Parathyroid adenoma (tissue), 2 donors: ENCODE measurements around the gene MOGAT1.

ENCODE experiments used
- H2AFZ ChIP-seq: fragments of 300-600 bp; sonication (generic); one replicate; pipeline ENCODE4 v1.7.0; 2017; ENCODE audit warnings: antibody characterized with exemption, mild to moderate bottlenecking
- H3K27ac ChIP-seq: fragments of 300-600 bp; sonication (generic); one replicate; pipeline ENCODE4 v1.7.0; 2017
- H3K27me3 ChIP-seq: fragments of 300-600 bp; sonication (generic); one replicate; pipeline ENCODE4 v1.7.0; 2017; ENCODE audit warnings: low read length; ENCODE audit not compliant: control insufficient read depth, insufficient read depth
- H3K36me3 ChIP-seq: fragments of 300-600 bp; sonication (generic); one replicate; pipeline ENCODE4 v1.7.0; 2017; ENCODE audit warnings: low read length; ENCODE audit not compliant: control insufficient read depth, insufficient read depth
- H3K4me1 ChIP-seq: fragments of 300-600 bp; sonication (generic); one replicate; pipeline ENCODE4 v1.7.0; 2017; ENCODE audit warnings: control low read depth
- H3K4me2 ChIP-seq: fragments of 300-600 bp; sonication (generic); one replicate; pipeline ENCODE4 v1.7.0; 2017; ENCODE audit warnings: low read length
- H3K4me3 ChIP-seq: fragments of 300-600 bp; sonication (generic); one replicate; pipeline ENCODE4 v1.7.0; 2017; ENCODE audit warnings: low read depth, low read length
- H3K79me2 ChIP-seq: fragments of 300-600 bp; sonication (generic); one replicate; pipeline ENCODE4 v1.7.0; 2017; ENCODE audit warnings: control low read depth
- H3K9ac ChIP-seq: fragments of 300-600 bp; sonication (generic); one replicate; pipeline ENCODE4 v1.7.0; 2017; ENCODE audit warnings: mild to moderate bottlenecking
- H3K9me3 ChIP-seq: fragments of 300-600 bp; sonication (generic); one replicate; pipeline ENCODE4 v1.7.0; 2017; ENCODE audit warnings: low read length; ENCODE audit not compliant: control insufficient read depth
- TF ChIP-seq, protein P1 (sequence below): fragments of 300-600 bp; sonication (generic); IDR thresholded peaks from one replicate; pipeline ENCODE4 v1.7.0; 2017; ENCODE audit warnings: antibody characterized with exemption, mild to moderate bottlenecking
- donor health status: primary hyperparathyroidism.

Gene MOGAT1

DNA sequence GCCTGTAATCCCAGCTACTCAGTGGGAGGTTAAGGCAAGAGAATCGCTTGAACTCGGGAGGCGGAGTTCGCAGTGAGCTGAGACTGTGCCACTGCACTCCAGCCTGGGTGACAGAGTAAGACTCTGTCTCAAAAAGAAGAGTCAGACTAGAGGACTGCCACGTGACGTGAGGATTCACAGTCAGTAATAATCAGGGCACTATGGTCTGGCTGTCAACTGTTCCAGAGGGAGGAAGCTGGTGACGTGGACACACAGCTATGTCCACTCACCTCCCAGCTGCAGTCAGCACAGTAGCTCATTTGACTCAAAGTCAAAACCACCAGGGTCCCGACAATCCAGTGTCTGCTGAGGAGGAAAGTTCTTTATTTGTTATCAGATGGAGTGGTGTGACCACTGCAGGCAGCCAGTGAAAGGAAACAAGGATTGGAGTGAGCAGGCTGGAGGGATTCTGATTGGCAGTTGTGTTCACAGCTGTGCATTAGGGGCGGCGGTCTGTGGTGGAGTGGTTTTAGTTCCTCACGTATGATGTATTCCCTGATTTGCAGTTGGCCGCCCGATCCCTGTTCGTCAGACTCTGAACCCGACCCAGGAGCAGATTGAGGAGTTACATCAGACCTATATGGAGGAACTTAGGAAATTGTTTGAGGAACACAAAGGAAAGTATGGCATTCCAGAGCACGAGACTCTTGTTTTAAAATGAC lies 37.9 kb downstream of the MOGAT1 start:
- no peaks in the 10 kb centered on the region for H3K27me3 ChIP-seq
- peaks cover 14% of the 10 kb centered on the region for H3K4me1 ChIP-seq
- H3K9ac ChIP-seq = no peak overlapping the region
- H3K4me2 ChIP-seq = no peak overlapping the region
- H3K27ac ChIP-seq = peak overlapping the region; percentile 40
- TF ChIP-seq, protein P1, sequence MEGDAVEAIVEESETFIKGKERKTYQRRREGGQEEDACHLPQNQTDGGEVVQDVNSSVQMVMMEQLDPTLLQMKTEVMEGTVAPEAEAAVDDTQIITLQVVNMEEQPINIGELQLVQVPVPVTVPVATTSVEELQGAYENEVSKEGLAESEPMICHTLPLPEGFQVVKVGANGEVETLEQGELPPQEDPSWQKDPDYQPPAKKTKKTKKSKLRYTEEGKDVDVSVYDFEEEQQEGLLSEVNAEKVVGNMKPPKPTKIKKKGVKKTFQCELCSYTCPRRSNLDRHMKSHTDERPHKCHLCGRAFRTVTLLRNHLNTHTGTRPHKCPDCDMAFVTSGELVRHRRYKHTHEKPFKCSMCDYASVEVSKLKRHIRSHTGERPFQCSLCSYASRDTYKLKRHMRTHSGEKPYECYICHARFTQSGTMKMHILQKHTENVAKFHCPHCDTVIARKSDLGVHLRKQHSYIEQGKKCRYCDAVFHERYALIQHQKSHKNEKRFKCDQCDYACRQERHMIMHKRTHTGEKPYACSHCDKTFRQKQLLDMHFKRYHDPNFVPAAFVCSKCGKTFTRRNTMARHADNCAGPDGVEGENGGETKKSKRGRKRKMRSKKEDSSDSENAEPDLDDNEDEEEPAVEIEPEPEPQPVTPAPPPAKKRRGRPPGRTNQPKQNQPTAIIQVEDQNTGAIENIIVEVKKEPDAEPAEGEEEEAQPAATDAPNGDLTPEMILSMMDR = no peak
- H3K9me3 ChIP-seq = no peaks in the 10 kb centered on the region
- no peak overlapping the region for H3K4me3 ChIP-seq
- no peaks in the 10 kb centered on the region for H3K79me2 ChIP-seq
- peak overlapping the region; percentile 69 for H2AFZ ChIP-seq
- no peaks in the 10 kb centered on the region for H3K36me3 ChIP-seq

DNA sequence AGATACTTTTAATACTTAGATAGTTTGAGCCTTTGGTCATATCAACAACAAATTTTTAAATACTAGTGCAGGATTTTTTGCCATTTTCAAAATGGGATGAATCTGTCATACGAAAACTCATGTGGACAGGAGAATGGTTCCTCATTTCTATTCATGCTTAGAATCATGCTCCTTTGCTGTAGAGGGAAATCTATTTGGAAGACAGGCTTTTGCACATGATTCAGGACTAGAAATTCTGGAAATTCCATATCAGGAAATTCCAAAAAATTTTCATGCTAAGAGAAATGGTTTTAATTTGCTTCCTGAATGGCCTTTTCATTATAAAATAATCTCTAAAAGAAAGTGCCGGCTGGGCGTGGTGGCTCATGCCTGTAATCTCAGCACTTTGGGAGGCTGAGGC lies 39.3 kb downstream of the MOGAT1 start:
- Histone ChIP-seq H3K27me3 (no peaks in the 10 kb centered on the region), H3K4me3 (no peak overlapping the region), H3K9ac (no peak overlapping the region), H3K79me2 (no peaks in the 10 kb centered on the region), H3K4me1 (peaks cover 18% of the 10 kb centered on the region), H3K36me3 (no peaks in the 10 kb centered on the region), H3K9me3 (no peaks in the 10 kb centered on the region), H3K27ac (no peak overlapping the region), H2AFZ (no peak overlapping the region), H3K4me2 (no peak overlapping the region)
- TF ChIP-seq, protein P1 = no peak

DNA sequence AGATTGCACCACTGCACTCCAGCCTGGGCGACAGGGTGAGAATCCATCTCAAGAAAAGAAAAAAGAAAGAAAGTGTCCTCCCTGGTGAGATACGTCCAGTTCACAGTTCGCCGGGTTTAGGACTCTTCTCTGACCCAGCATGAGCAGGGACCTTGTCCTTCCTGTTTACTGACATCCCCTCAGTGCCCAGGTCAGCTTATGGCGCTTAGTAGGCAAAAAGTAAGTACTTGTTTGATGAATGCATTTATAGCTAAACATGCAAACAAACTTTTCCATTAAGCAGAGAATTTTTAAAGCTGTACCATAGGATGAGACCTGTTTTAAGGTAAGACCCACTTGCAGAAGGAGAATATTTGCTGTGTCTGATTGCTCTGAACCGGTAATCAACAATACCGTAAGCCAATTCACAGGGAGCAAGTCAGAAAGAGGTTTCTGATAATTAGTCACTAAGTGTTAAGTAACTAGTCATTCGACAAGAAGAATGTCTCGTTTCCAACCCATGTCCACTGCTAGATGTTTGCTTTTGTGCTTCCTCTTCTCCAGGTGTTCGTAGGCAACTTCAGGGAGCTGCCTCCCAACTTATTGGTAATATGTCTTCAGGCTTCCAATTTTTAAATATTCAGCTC lies 40.0 kb downstream of the MOGAT1 start:
- no peaks in the 10 kb centered on the region for H3K27me3 ChIP-seq
- no peaks in the 10 kb centered on the region for H3K9me3 ChIP-seq
- no peak overlapping the region for H3K27ac ChIP-seq
- no peak overlapping the region for H3K4me2 ChIP-seq
- H2AFZ ChIP-seq = no peak overlapping the region
- H3K79me2 ChIP-seq = no peaks in the 10 kb centered on the region
- H3K4me3 ChIP-seq = no peak overlapping the region
- H3K4me1 ChIP-seq = peaks cover 18% of the 10 kb centered on the region
- no peaks in the 10 kb centered on the region for H3K36me3 ChIP-seq
- TF ChIP-seq, protein P1 = no peak
- H3K9ac ChIP-seq = no peak overlapping the region

DNA sequence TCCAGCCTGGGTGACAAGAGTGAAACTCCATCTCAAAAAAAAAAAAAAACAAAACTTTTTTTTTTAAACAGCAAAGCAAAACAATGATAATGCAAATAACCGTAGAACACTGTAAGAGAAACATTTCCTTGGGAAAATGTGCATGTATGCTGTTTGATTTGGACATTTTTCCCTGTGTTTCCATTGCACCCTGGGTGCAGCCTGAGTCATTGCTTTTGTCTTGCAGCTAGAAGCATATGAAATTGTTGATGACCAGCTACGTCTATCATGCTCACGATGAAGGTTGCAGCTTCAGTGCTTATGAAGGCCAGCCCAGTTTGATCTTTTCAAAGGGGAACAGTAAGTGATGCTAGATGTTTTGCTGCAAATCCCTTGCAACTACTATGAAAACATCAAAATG lies 41.5 kb downstream of the MOGAT1 start:
- H3K9me3 ChIP-seq = no peaks in the 10 kb centered on the region
- H3K36me3 ChIP-seq = no peaks in the 10 kb centered on the region
- H3K79me2 ChIP-seq = no peaks in the 10 kb centered on the region
- no peaks in the 10 kb centered on the region for H3K27me3 ChIP-seq
- no peak overlapping the region for H3K9ac ChIP-seq
- H3K4me2 ChIP-seq = no peak overlapping the region
- no peak overlapping the region for H2AFZ ChIP-seq
- no peak overlapping the region for H3K4me3 ChIP-seq
- H3K27ac ChIP-seq = no peak overlapping the region
- H3K4me1 ChIP-seq = peaks cover 16% of the 10 kb centered on the region
- TF ChIP-seq, protein P1 = no peak
